Renal cortex interstitium (tissue), 11 donors: Measurements from ENCODE around the gene LTBP1. TPM values are rescaled to one million over a fixed set of nuclear protein-coding genes. Genes with fewer than 3 reads are reported as not detected.
"Not testable (repeated sequence)": the region's sequence is repeated elsewhere in the genome, so short reads cannot be mapped to it uniquely, and the experiment has no call there.

ENCODE experiments used
- DNase-seq, 11 donors: peaks; one replicate each; pipeline ENCODE4 v3.0.0-alpha.2; 2013; ENCODE audit warnings: low read depth in 9 of 11, low spot score in 4 of 11; ENCODE audit errors: extremely low read depth in 1 of 11
- polyA plus RNA-seq, 3 donors: library from polyadenylated mRNA; unstranded; fragments of 120-200 nt; gene quantifications; one replicate each; pipeline ENCODE4 v1.2.1, GENCODE V29; 2013; ENCODE audit not compliant: insufficient read length in 3 of 3

LTBP1 gene
- polyA plus RNA-seq, 3 donors: 64.5 to 92.8 (median 82.8) TPM

DNA sequence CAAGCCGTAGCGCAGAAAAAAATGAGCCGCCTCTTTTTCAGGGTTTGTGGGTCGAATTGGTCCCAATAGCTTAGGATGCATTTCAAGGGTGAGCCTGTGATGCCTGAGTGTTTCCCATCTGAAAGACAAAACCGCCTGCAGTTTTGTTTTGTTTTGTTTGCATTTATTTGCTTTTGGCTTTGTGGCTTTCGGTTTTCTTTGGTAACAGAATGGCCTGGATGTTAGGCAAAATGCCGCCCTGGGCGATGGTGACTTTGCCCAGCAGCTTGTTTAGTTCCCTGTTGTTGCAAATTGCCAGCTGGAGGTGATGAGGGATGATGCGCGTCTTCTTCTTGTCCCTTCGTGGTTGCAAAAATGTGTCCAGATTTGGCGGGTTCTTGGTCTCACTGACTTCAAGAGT lies 109.4 kb downstream of the LTBP1 start:
- no peak for DNase-seq

DNA sequence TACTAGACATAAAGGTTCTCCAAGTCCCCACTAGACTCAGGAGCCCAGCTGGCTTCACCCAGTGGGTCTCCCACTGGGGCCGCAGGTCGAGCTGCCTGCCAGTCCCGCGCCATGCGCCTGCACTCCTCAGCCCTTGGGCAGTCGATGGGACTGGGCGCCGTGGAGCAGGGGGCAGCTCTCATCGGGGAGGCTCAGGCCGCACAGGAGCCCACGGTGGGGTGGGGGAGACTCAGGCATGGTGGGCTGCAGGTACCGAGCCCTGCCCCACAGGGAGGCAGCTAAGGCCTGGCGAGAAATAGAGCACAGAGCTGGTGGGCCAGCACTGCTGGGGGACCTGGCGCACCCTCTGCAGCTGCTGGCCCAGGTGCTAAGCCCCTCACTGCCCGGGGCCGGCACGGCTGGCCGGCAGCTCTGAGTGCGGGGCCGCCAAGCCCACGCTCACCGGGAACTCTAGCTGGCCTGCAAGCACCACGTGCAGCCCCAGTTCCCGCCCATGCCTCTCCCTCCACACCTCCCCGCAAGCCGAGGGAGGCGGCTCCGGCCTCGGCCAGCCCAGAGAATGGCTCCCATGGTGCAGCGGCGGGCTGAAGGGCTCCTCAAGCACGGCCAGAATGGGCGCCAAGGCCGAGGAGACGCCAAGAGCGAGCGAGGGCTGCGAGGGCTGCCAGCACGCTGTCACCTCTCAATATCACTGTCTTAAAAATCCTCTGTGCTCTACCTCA lies 110.7 kb downstream of the LTBP1 start:
- DNase-seq: not testable (repeated sequence)

- DNase-seq: peak in 8 of 11 donors; percentile 51 to 82 (median 66)
Measured at GRCh38 chr2:33058716-33059470, 112.1 kb downstream of the LTBP1 start.

DNA sequence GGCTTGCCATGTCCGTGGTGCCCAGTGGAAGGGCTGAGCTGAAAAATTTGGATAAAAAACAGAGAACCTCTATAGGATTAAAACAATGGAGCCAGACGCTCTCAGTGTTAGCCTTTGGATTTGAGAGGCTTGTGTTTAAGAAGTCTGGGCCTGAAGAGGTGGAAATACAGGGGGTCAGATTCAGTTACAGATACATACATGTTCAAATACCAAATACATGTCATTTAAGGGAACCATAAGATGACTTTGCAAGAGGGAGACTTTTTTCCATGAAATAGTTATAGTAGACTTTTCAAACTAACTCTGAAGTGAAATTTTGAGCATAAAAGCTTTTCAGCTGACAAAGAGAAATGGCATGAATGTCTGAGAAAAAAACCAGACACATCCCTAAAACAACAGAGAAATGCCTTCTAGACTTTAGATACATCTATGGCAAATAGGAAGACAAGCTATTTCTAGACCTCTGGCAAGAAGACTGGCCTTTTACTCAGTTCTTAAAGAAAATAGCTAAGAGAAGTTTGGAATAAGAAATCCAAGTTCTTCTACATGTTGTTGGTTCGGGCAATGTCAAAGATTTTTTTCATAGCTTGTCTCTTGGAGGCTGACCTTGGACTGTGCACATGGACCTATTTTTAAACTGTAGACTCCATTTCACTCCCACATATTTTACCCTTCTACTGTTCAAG lies 112.9 kb downstream of the LTBP1 start:
- no peak for DNase-seq

GRCh38 chr2:33060405-33060804 lies 113.7 kb downstream of the LTBP1 start:
- no peak for DNase-seq

DNA sequence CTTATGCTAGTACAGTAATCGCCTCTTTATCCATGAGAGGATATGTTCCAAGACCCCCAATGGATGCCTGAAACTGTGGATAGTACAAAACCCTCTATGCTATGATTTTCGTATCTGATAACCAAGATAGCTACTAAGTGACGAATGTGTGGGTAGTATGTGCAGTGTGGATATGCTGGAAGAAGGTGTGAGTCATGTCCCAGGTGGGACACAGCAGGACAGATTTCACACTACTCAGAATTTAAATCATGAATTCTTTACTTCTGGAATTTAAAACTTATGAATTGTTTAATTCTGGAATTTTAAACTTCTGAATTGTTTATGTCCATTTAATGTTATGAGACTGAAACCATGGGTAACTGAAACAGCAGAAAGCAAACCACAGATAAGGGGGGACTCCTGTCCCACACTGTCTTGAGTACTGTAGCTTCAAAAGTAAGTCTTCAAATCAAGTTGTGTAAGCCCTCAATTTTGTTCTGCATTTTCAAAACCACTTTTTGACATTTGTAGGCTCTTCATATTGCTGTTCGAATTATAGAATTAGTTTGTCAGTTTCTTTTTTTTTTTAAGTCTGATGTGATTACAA lies 116.0 kb downstream of the LTBP1 start:
- no peak for DNase-seq

DNA sequence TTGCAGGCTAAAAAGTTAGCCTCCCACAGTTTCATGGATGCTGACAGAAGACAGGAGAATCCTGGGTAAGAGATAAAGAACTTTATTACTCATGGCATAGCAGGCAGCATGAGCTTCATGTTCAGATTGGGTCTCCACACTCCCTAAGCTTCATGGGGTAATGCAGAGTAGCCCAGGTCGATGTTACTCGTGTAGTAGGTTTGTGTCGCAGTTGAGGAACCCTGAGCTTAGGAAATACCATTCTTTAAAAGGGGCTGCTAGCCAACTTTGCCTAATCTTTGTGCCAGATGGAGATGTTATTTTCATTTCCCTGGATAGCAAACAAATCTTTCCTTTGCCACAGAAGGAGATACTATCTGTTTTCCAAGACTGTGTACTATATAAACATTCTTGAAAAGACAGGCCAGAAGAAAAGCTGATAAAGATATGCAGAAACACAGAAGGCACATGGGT lies 117.6 kb downstream of the LTBP1 start:
- no peak for DNase-seq

DNA sequence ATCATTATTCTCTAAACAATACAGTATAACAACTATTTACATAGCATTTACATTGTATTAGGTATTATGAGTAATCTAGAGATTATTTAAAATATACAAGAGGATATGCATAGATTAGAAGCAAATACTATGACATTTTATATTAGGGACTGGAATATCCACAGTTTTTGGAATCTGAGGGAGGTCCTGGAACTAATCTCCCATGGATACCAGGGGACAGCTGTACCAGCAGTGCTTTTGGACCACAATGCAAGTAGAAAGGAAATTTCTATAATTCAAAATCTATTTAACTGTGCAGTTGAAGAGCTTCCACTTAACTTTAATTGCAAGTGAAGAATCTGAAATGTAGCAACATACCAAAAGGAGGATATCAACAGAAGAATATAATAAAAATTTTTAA lies 120.8 kb downstream of the LTBP1 start:
- DNase-seq: no peak

DNA sequence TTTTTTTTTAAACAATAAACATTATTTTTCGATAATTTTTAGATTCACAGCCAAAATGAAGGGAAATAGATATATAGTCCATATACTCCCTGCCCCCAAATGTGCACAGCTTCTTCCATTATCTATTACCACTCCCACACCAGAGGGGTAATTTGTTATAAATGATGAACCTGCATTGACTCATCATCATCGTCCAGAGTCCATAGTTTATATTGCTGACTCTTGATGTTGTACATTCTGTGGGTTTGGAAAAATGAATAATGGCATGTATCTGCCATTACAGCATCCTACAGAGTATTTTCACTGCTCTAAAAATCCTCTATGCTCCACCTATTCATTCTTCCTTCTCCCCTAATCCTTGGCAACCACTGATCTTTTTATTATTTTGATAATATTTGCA lies 121.5 kb downstream of the LTBP1 start:
- DNase-seq: no peak

DNA sequence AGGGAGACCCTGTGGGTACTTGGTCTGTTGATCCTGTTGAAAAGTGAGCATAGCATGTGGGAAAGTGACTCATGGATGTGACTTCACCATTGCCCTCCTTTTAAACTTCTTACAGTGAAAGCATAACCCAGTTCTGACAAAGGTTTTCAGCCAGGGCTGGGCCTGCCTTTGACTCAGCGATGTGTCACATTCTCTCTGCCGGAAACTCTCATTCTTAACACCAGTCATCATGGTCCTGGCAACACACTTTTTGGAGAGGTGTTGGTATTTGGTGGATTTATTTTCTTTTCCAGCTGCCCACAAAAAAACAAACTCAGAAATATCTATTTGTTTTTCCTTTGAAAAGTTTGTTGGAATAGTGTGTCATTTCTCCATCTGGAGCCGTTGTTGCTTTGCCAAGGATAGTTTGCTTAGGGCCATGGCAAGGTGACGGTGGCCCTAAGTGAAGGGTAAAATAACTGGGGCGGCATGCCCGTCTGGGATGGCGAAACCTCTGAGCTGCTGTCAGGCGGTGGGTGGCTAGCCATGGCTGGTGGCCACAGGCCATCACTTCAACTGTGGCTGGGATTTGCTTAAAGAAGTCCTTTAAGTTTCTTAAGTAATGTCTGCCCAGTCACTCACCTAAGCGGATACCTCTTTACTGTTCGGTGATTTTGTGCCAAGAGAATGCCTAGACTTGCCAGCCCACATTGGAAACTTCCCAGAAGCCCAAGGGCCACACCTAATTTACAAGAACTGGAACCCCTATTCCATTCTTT lies 123.3 kb downstream of the LTBP1 start:
- no peak for DNase-seq

- DNase-seq: no peak
Measured at GRCh38 chr2:33071591-33071990, 124.8 kb downstream of the LTBP1 start.

DNA sequence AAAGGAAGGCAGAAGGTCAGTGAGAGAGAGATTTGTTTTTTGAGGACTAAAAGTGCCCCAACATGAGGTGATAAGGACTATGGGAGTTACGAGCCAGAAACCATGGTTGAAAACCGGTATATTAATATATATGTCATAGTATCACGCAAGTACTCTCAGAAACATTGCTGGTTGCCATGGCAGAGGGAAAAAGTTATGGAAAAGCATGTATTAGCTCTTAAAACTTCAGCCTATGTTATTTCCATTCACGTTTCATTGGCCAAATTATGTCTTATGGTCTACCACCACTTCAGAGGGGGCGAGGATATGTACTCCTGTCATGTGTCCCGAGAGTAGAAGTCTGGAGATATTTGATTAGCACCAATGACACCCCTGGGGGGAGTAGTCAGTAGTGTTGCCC lies 125.9 kb downstream of the LTBP1 start:
- no peak for DNase-seq

- DNase-seq: no peak
Measured at GRCh38 chr2:33073018-33073417, 126.3 kb downstream of the LTBP1 start.

DNA sequence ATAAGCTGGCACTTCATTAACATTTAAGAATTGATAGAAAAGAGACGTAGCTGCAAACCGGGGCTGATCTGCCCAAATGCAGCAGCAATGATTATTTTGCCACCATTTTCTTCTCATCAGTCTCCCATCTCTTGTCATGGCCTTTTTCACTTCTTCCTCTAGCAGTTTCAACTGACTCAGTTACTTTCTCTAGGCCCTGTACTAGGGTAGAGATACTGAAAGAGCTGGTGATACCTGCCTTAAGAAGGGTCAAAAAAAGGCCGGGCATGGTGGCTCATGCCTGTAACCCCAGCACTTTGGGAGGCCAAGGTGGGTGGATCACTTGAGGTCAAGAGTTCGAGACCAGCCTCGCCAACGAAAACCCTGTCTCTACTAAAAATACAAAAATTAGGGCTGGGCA lies 127.4 kb downstream of the LTBP1 start:
- no peak for DNase-seq

GRCh38 chr2:33077311-33077710 lies 130.6 kb downstream of the LTBP1 start:
- no peak for DNase-seq

DNA sequence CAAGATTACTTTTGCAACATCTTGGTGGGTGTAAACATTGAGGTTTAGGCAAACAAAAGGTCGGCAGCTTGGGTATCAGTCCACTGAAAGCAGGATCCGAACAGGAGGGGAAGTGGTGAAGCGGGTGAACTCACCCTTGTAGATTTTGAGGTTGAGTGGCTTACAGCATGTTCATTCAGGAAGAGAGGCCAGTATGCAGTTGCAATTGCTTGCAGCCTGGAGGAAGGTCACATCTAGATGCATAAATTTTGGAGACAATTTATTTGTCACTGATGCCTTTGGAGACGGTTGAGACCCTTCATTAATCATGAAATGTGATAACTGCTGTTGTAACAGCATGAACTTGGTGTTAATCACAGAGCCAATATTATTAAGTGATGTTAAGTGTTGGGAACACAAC lies 131.1 kb downstream of the LTBP1 start:
- peak in 8 of 11 donors; percentile 28 to 81 (median 58) for DNase-seq

- no peak for DNase-seq
Measured at GRCh38 chr2:33081691-33082090, 134.9 kb downstream of the LTBP1 start.

DNA sequence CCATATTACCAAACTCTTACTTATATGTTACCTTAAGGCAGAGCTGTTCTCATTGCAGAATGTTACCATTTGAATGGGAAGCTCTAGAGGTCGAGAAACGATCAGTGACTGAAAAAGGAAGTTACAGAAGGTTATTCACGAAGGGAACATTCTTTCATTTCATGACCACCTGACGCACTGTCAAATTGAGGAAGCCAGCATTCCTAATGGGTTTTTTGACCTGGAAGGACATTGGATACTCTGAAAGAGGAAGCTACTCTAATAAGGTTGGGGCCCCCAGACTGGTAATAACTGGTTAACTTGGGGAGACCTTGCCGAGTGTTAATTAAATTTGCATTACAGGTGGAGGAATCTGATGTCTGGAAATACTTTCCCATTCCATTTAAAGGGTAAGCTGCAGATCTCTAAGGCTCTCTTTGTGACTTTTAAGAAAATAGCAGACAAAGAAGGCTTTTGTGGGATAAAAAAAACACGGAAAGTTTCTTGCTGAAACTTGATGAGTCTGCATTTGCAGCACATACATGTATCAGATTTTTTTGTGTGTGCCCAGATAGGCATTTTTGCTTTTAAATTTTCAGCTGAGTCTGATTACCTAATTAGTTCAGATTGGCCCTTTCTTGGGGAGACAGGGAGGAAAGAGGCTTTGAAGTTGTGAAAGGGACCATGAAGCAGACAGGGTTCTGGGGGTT lies 137.1 kb downstream of the LTBP1 start:
- peak in 2 of 11 donors; percentile 24 to 31 for DNase-seq
